RWPE1 (cell line): Measurements from ENCODE around the gene THRB.

ENCODE experiments used
- CTCF ChIA-PET: fragments of 350-600 bp; sonication (Branson Sonifier 250); formaldehyde crosslinking; extraction: SDS; loops from one replicate; lab custom pipeline; 2021; lab: Yijun Ruan, JAX
- POLR2A ChIA-PET: fragments of 400-600 bp; formaldehyde crosslinking; extraction: SDS; loops from one replicate; lab custom pipeline; 2020; ENCODE audit warnings: antibody characterized with exemption; ENCODE audit not compliant: low non-redundant PET; lab: Yijun Ruan, JAX
- DNase-seq: peaks from one replicate; pipeline ENCODE4 v3.0.0; 2012; ENCODE audit warnings: low spot score
- H3K27ac ChIP-seq: fragments of 450-650 bp; 2 replicates; pipeline ENCODE4 v1.5.1; 2017
- CTCF ChIP-seq: fragments of 450-650 bp; conservative IDR thresholded peaks from 2 replicates; pipeline ENCODE4 v1.5.1; 2017; ENCODE audit warnings: low read depth, mild to moderate bottlenecking

The THRB gene

GRCh38 chr3:24495326-24495994, 810 bp upstream of the THRB start:
- ChIA-PET CTCF (no interaction called here), POLR2A (no interaction called here)

GRCh38 chr3:24493746-24494617, 668 bp downstream of the THRB start:
- CTCF ChIA-PET: interaction anchor here (0.5 to 0.8 kb wide), 2 partner anchors 15 to 56 kb away, joined by 3 to 4 read pairs; no protein-coding TSS in a partner anchor
- peak; percentile 28 for DNase-seq
- TF ChIP-seq CTCF: no peak
- peak overlapping the region; percentile 84 for H3K27ac ChIP-seq
- POLR2A ChIA-PET: no interaction called here

More at GRCh38 chr3:24495326-24495994, 810 bp upstream of the THRB start:
- TF ChIP-seq CTCF: peak; percentile 23
- H3K27ac ChIP-seq: peak overlapping the region; percentile 84
- DNase-seq: peak; percentile 67

GRCh38 chr3:24492971-24493551, 1.6 kb downstream of the THRB start:
- TF ChIP-seq CTCF: no peak
- ChIA-PET CTCF (no interaction called here), POLR2A (no interaction called here)
- no peak for DNase-seq
- H3K27ac ChIP-seq: no peak overlapping the region

- no peak for TF ChIP-seq CTCF
- ChIA-PET POLR2A (interaction anchor here (0.6 kb wide), 1 partner anchor 39 kb away, joined by 5 read pairs; no protein-coding TSS in a partner anchor), CTCF (no interaction called here)
- H3K27ac ChIP-seq: no peak overlapping the region
- no peak for DNase-seq
These were observed 4.5 kb downstream of the THRB start for GRCh38 chr3:24490151-24490550.

GRCh38 chr3:24487325-24488262, 7.1 kb downstream of the THRB start:
- no peak for TF ChIP-seq CTCF
- CTCF ChIA-PET: no interaction called here
- POLR2A ChIA-PET: no interaction called here
- DNase-seq: peak; percentile 11
- no peak overlapping the region for H3K27ac ChIP-seq
